ENCODE data around the gene MED31.

The MED31 gene

GRCh38 chr17:6608321-6608720, 43.1 kb downstream of the MED31 start:
- no peak overlapping the region for H3K4me3 ChIP-seq (ENCODE audit: low read depth, low read length)
- DNase-seq (ENCODE audit: low read depth, low spot score), result peak; percentile 22
- in situ Hi-C loops (cut with HindIII; ENCODE audit: low sequenced_read_pairs), result no loop called here
- no peak for TF ChIP-seq CTCF (IDR thresholded peaks at IDR 0.05; ENCODE audit: low read depth, low read length)

- no peak for DNase-seq (ENCODE audit: low read depth, low spot score)
- no peak for TF ChIP-seq CTCF (IDR thresholded peaks at IDR 0.05; ENCODE audit: low read depth, low read length)
- H3K4me3 ChIP-seq (ENCODE audit: low read depth, low read length), result no peak overlapping the region
- in situ Hi-C loops (cut with HindIII; ENCODE audit: low sequenced_read_pairs), result no loop called here
Observed at GRCh38 chr17:6605142-6605541, 46.3 kb downstream of the MED31 start.

GRCh38 chr17:6603744-6604325, 47.6 kb downstream of the MED31 start:
- no peak for DNase-seq (ENCODE audit: low read depth, low spot score)
- in situ Hi-C loops (cut with HindIII; ENCODE audit: low sequenced_read_pairs), result no loop called here
- no peak overlapping the region for H3K4me3 ChIP-seq (ENCODE audit: low read depth, low read length)
- no peak for TF ChIP-seq CTCF (IDR thresholded peaks at IDR 0.05; ENCODE audit: low read depth, low read length)

GRCh38 chr17:6602141-6602540, 49.3 kb downstream of the MED31 start:
- H3K4me3 ChIP-seq (ENCODE audit: low read depth, low read length), result no peak overlapping the region
- DNase-seq (ENCODE audit: low read depth, low spot score), result no peak
- no peak for TF ChIP-seq CTCF (IDR thresholded peaks at IDR 0.05; ENCODE audit: low read depth, low read length)
- in situ Hi-C loops (cut with HindIII; ENCODE audit: low sequenced_read_pairs), result no loop called here

GRCh38 chr17:6599364-6599763, 52.0 kb downstream of the MED31 start:
- in situ Hi-C loops (cut with HindIII; ENCODE audit: low sequenced_read_pairs), result no loop called here
- H3K4me3 ChIP-seq (ENCODE audit: low read depth, low read length), result no peak overlapping the region
- no peak for TF ChIP-seq CTCF (IDR thresholded peaks at IDR 0.05; ENCODE audit: low read depth, low read length)
- DNase-seq (ENCODE audit: low read depth, low spot score), result no peak

GRCh38 chr17:6597727-6598126, 53.7 kb downstream of the MED31 start:
- no peak for DNase-seq (ENCODE audit: low read depth, low spot score)
- in situ Hi-C loops (cut with HindIII; ENCODE audit: low sequenced_read_pairs), result no loop called here
- TF ChIP-seq CTCF (IDR thresholded peaks at IDR 0.05; ENCODE audit: low read depth, low read length), result no peak
- no peak overlapping the region for H3K4me3 ChIP-seq (ENCODE audit: low read depth, low read length)

- no peak for DNase-seq (ENCODE audit: low read depth, low spot score)
- TF ChIP-seq CTCF (IDR thresholded peaks at IDR 0.05; ENCODE audit: low read depth, low read length), result no peak
- in situ Hi-C loops (cut with HindIII; ENCODE audit: low sequenced_read_pairs), result no loop called here
- no peak overlapping the region for H3K4me3 ChIP-seq (ENCODE audit: low read depth, low read length)
Observed at GRCh38 chr17:6596941-6597340, 54.5 kb downstream of the MED31 start.

Measured in astrocyte of the spinal cord (primary cell).